ENCODE results near the gene NBL1. TPM values are rescaled to one million over a fixed set of nuclear protein-coding genes. Genes with fewer than 3 reads are reported as not detected.

Gene NBL1
- total and polyA plus RNA-seq, 2 experiments from 2014 or later, result 6.1 to 10.6 TPM

- TF ChIP-seq, protein P1, sequence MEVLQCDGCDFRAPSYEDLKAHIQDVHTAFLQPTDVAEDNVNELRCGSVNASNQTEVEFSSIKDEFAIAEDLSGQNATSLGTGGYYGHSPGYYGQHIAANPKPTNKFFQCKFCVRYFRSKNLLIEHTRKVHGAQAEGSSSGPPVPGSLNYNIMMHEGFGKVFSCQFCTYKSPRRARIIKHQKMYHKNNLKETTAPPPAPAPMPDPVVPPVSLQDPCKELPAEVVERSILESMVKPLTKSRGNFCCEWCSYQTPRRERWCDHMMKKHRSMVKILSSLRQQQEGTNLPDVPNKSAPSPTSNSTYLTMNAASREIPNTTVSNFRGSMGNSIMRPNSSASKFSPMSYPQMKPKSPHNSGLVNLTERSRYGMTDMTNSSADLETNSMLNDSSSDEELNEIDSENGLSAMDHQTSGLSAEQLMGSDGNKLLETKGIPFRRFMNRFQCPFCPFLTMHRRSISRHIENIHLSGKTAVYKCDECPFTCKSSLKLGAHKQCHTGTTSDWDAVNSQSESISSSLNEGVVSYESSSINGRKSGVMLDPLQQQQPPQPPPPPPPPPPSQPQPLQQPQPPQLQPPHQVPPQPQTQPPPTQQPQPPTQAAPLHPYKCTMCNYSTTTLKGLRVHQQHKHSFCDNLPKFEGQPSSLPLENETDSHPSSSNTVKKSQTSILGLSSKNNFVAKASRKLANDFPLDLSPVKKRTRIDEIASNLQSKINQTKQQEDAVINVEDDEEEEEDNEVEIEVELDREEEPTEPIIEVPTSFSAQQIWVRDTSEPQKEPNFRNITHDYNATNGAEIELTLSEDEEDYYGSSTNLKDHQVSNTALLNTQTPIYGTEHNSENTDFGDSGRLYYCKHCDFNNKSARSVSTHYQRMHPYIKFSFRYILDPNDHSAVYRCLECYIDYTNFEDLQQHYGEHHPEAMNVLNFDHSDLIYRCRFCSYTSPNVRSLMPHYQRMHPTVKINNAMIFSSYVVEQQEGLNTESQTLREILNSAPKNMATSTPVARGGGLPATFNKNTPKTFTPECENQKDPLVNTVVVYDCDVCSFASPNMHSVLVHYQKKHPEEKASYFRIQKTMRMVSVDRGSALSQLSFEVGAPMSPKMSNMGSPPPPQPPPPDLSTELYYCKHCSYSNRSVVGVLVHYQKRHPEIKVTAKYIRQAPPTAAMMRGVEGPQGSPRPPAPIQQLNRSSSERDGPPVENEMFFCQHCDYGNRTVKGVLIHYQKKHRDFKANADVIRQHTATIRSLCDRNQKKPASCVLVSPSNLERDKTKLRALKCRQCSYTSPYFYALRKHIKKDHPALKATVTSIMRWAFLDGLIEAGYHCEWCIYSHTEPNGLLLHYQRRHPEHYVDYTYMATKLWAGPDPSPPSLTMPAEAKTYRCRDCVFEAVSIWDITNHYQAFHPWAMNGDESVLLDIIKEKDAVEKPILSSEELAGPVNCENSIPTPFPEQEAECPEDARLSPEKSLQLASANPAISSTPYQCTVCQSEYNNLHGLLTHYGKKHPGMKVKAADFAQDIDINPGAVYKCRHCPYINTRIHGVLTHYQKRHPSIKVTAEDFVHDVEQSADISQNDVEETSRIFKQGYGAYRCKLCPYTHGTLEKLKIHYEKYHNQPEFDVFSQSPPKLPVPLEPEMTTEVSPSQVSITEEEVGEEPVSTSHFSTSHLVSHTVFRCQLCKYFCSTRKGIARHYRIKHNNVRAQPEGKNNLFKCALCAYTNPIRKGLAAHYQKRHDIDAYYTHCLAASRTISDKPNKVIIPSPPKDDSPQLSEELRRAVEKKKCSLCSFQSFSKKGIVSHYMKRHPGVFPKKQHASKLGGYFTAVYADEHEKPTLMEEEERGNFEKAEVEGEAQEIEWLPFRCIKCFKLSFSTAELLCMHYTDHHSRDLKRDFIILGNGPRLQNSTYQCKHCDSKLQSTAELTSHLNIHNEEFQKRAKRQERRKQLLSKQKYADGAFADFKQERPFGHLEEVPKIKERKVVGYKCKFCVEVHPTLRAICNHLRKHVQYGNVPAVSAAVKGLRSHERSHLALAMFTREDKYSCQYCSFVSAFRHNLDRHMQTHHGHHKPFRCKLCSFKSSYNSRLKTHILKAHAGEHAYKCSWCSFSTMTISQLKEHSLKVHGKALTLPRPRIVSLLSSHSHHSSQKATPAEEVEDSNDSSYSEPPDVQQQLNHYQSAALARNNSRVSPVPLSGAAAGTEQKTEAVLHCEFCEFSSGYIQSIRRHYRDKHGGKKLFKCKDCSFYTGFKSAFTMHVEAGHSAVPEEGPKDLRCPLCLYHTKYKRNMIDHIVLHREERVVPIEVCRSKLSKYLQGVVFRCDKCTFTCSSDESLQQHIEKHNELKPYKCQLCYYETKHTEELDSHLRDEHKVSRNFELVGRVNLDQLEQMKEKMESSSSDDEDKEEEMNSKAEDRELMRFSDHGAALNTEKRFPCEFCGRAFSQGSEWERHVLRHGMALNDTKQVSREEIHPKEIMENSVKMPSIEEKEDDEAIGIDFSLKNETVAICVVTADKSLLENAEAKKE (CRISPR knock-in tag; IDR thresholded peaks at IDR 0.05), result no peak
- TF ChIP-seq EZH2phosphoT487 (IDR thresholded peaks at IDR 0.05; ENCODE audit: unreplicated experiment), result no peak
Measured at GRCh38 chr1:19694298-19694697, 50.2 kb downstream of the NBL1 start (continued).

- Histone ChIP-seq H3K27ac (ENCODE audit: low read depth) (no peak overlapping the region), H3K79me2 (replicated peaks; ENCODE audit: insufficient read depth) (no peaks in the 10 kb centered on the region), H3K4me1 (ENCODE audit: insufficient read depth) (no peaks in the 10 kb centered on the region), H3K9me2 (ENCODE audit: insufficient read depth) (no peaks in the 10 kb centered on the region), H3K4me2 (no peak overlapping the region), H4K20me1 (replicated peaks; ENCODE audit: insufficient read depth) (no peaks in the 10 kb centered on the region), H3K27me3 (ENCODE audit: insufficient read depth) (no peaks in the 10 kb centered on the region), H3F3A (replicated peaks; ENCODE audit: low read depth) (no peaks in the 10 kb centered on the region), H3K36me3 (ENCODE audit: insufficient read depth) (no peaks in the 10 kb centered on the region), H3K4me3 (no peak overlapping the region), H2AFZ (no peak overlapping the region)
- Mint-ChIP-seq H3K27ac (no peak overlapping the region), H3K9me3 (peaks cover 2% of the 10 kb centered on the region; the same call in 2 of the 3 replicates), H3K4me1 (no peaks in the 10 kb centered on the region), H3K36me3 (ENCODE audit: low read depth) (peaks cover 5% of the 10 kb centered on the region; the same call in 1 of the 3 replicates), H3K4me3 (no peak overlapping the region), H3K27me3 (ENCODE audit: insufficient read depth, low read depth, poor library complexity) (peaks cover 6% of the 10 kb centered on the region)
- ATAC-seq (no peak), DNase-seq (ENCODE audit: low spot score) (no peak)
- TF ChIP-seq NANOG (IDR thresholded peaks at IDR 0.05; ENCODE audit: borderline replicate concordance) (no peak), EZH2 (IDR thresholded peaks at IDR 0.05; ENCODE audit: low read depth, unreplicated experiment) (no peak), POLR2AphosphoS5 (IDR thresholded peaks at IDR 0.05; ENCODE audit: low read depth) (no peak), CREB1 (CRISPR knock-in tag; IDR thresholded peaks at IDR 0.05; ENCODE audit: low read depth) (no peak), JUNB (IDR thresholded peaks at IDR 0.05; ENCODE audit: unreplicated experiment) (no peak), EZH2phosphoT487 (IDR thresholded peaks at IDR 0.05; ENCODE audit: unreplicated experiment) (no peak), STAT1 (IDR thresholded peaks at IDR 0.05; ENCODE audit: unreplicated experiment) (no peak)
- TF ChIP-seq, protein P2, sequence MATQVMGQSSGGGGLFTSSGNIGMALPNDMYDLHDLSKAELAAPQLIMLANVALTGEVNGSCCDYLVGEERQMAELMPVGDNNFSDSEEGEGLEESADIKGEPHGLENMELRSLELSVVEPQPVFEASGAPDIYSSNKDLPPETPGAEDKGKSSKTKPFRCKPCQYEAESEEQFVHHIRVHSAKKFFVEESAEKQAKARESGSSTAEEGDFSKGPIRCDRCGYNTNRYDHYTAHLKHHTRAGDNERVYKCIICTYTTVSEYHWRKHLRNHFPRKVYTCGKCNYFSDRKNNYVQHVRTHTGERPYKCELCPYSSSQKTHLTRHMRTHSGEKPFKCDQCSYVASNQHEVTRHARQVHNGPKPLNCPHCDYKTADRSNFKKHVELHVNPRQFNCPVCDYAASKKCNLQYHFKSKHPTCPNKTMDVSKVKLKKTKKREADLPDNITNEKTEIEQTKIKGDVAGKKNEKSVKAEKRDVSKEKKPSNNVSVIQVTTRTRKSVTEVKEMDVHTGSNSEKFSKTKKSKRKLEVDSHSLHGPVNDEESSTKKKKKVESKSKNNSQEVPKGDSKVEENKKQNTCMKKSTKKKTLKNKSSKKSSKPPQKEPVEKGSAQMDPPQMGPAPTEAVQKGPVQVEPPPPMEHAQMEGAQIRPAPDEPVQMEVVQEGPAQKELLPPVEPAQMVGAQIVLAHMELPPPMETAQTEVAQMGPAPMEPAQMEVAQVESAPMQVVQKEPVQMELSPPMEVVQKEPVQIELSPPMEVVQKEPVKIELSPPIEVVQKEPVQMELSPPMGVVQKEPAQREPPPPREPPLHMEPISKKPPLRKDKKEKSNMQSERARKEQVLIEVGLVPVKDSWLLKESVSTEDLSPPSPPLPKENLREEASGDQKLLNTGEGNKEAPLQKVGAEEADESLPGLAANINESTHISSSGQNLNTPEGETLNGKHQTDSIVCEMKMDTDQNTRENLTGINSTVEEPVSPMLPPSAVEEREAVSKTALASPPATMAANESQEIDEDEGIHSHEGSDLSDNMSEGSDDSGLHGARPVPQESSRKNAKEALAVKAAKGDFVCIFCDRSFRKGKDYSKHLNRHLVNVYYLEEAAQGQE (IDR thresholded peaks at IDR 0.05; ENCODE audit: unreplicated experiment), result no peak
- TF ChIP-seq, protein P3, sequence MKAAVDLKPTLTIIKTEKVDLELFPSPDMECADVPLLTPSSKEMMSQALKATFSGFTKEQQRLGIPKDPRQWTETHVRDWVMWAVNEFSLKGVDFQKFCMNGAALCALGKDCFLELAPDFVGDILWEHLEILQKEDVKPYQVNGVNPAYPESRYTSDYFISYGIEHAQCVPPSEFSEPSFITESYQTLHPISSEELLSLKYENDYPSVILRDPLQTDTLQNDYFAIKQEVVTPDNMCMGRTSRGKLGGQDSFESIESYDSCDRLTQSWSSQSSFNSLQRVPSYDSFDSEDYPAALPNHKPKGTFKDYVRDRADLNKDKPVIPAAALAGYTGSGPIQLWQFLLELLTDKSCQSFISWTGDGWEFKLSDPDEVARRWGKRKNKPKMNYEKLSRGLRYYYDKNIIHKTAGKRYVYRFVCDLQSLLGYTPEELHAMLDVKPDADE (IDR thresholded peaks at IDR 0.05), result no peak
Measured at GRCh38 chr1:19695772-19696171, 51.7 kb downstream of the NBL1 start.

All from GM23338 (cell line).